Adrenal gland (tissue), 12 donors: Measurements from ENCODE around the gene IKZF3. TPM values are rescaled to one million over a fixed set of nuclear protein-coding genes. Genes with fewer than 3 reads are reported as not detected.

Source experiments
- DNase-seq, 7 donors: peaks; one replicate each; pipeline ENCODE4 v3.0.0-alpha.2; 2019 to 2020
- H3K27ac ChIP-seq, 5 donors: fragments of 200-600 bp; sonication (generic) in 4 of 5; 1 replicate in 3 of 5; 2 replicates in 2 of 5; pipeline versions ENCODE4 v1.5.1 to v1.8.0; 2016 to 2020; ENCODE audit warnings: mild to moderate bottlenecking in 1 of 5
- H3K27me3 ChIP-seq: fragments of 200-600 bp; 2 replicates; pipeline ENCODE4 v1.8.0; 2021
- H3K36me3 ChIP-seq, 2 donors: fragments of 200-600 bp; replicated peaks in 1 of 2; 1 replicate in 1 of 2; 2 replicates in 1 of 2; pipeline versions ENCODE4 v1.5.1 to v1.8.0; 2018 to 2022
- H3K4me1 ChIP-seq, 2 donors: fragments of 200-600 bp; replicated peaks in 1 of 2; 1 replicate in 1 of 2; 2 replicates in 1 of 2; pipeline versions ENCODE4 v1.5.1 to v1.8.0; 2018 to 2021
- H3K4me3 ChIP-seq, 4 donors: fragments of 200-600 bp; sonication (generic) in 3 of 4; one replicate each; pipeline ENCODE4 v1.5.1; 2016 to 2018
- H3K9me3 ChIP-seq, 3 donors: fragments of 200-600 bp; sonication (generic) in 1 of 3; replicated peaks in 1 of 3; 1 replicate in 2 of 3; 2 replicates in 1 of 3; pipeline versions ENCODE4 v1.5.1 to v1.8.0; 2016 to 2021
- CTCF ChIP-seq, 6 experiments: fragments of 450-650 bp in 4 of 6; fragments of 200-600 bp in 2 of 6; sonication (generic) in 1 of 6; IDR thresholded peaks; 1 replicate in 5 of 6; 2 replicates in 1 of 6; pipeline versions ENCODE4 v1.5.1 to v1.8.0; 2016 to 2021; ENCODE audit warnings: antibody characterized with exemption in 6 of 6, mild to moderate bottlenecking in 2 of 6, moderate library complexity in 1 of 6
- POLR2A ChIP-seq, 2 donors: fragments of 450-650 bp; IDR thresholded peaks; one replicate each; pipeline ENCODE4 v1.6.1; 2017; ENCODE audit warnings: antibody characterized with exemption in 2 of 2, mild to moderate bottlenecking in 2 of 2, moderate library complexity in 1 of 2
- WGBS, 4 donors: extraction: QIAGEN DNeasy Blood & Tissue Kit in 2 of 4; methylation state at CpG; one replicate each; pipeline versions ENCODE4 v1.1.5 to v1.1.7; 2013 to 2017; 5-methylcytosine and 5-hydroxymethylcytosine counted together
- intact Hi-C, 2 donors: fragments of 100-400 bp; cut with DNase I; formaldehyde crosslinking; loops; one replicate each; pipeline versions ENCODE4 v1.14.1 to v1.15.0; 2022 to 2023
- polyA plus RNA-seq, 3 donors: library from polyadenylated mRNA; stranded (reverse); fragments of 200-250 nt in 2 of 3; fragments of 350-450 nt in 1 of 3; fragmentation: Illumina TruSeq in 1 of 3; extraction: RNeasy Lipid Tissue Mini Kit (QIAGEN cat#74804) in 1 of 3; gene quantifications; one replicate each; pipeline ENCODE4 v1.2.3, GENCODE V29; 2013 to 2014
- total RNA-seq, 9 donors: library from RNA; depleted of rRNA in 4 of 9; stranded (reverse); fragments of >200 nt in 4 of 9; fragments of 120-200 nt in 1 of 9; fragmentation: NEBNext Ultra II Directional in 1 of 9; extraction: Animal tissue kit (Norgen Biotek cat#: 25700) in 1 of 9; gene quantifications; one replicate each; pipeline versions ENCODE4 v1.1.0 to v1.2.4, GENCODE V29; 2013 to 2023
- donor health status: healthy with polysubstance abuse.
- donor health status: Bipolar disorder and iron deficiency.
- donor health status: DM: yes; HTN: yes; CAD: no.
- donor health status: DM: no; HTN: no; CAD: no.
- donor health status: DM: no; HTN: no; CAD: no.
- donor health status: DM: yes; HTN: yes; CAD: no.

The IKZF3 gene
- total and polyA plus RNA-seq, 12 donors, result 0.06 to 3.6 (median 0.86) TPM

GRCh38 chr17:39738983-39739884, 124.9 kb downstream of the IKZF3 start:
- no peaks in the 10 kb centered on the region for H3K9me3 ChIP-seq
- no peaks in the 10 kb centered on the region for H3K36me3 ChIP-seq
- 13 to 20% (median 15%) methylated on average over 20 to 32 of the region's 32 CpGs for WGBS, 4 donors
- intact Hi-C loops, result no loop called here
- TF ChIP-seq POLR2A (IDR thresholded peaks at IDR 0.05) (no peak), CTCF (IDR thresholded peaks at IDR 0.05) (no peak)
- peaks cover 46% of the 10 kb centered on the region for H3K27me3 ChIP-seq
- peaks cover 7 to 20% of the 10 kb centered on the region in 2 donors for H3K4me1 ChIP-seq
- H3K27ac ChIP-seq, result no peak overlapping the region
- peak overlapping the region in 1 of 4 donors; percentile 11 for H3K4me3 ChIP-seq
- DNase-seq, result peak in 1 of 7 donors; percentile 16

- intact Hi-C loops, result no loop called here
- H3K36me3 ChIP-seq, result no peaks in the 10 kb centered on the region
- H3K27ac ChIP-seq, result no peak overlapping the region
- H3K4me3 ChIP-seq, result peak overlapping the region in 1 of 4 donors; percentile 11
- no peaks in the 10 kb centered on the region for H3K9me3 ChIP-seq
- H3K27me3 ChIP-seq, result peaks cover 46% of the 10 kb centered on the region
- H3K4me1 ChIP-seq, result peaks cover 7 to 20% of the 10 kb centered on the region in 2 donors
- no peak for DNase-seq
- TF ChIP-seq POLR2A (IDR thresholded peaks at IDR 0.05) (no peak), CTCF (IDR thresholded peaks at IDR 0.05) (no peak)
- WGBS, 4 donors, result 1 to 5% (median 3%) methylated on average over 8 to 13 of the region's 13 CpGs
Measured at GRCh38 chr17:39738568-39738901, 125.6 kb downstream of the IKZF3 start.

- DNase-seq, result peak in 1 of 7 donors; percentile 23
- Histone ChIP-seq H3K4me1 (peaks cover 7 to 20% of the 10 kb centered on the region in 2 donors), H3K27ac (no peak within 1 kb of the TSS), H3K27me3 (peaks cover 40% of the 10 kb centered on the region), H3K36me3 (no peaks in the 10 kb centered on the region), H3K4me3 (peak within 1 kb of the TSS in 1 of 4 donors; percentile 37), H3K9me3 (no peaks in the 10 kb centered on the region)
- WGBS, 4 donors, result 5 to 9% (median 9%) methylated on average over 17 to 34 of the region's 34 CpGs
- intact Hi-C loops, result no loop called here
- TF ChIP-seq POLR2A (IDR thresholded peaks at IDR 0.05) (no peak), CTCF (IDR thresholded peaks at IDR 0.05) (no peak)
Measured at GRCh38 chr17:39737760-39738567, 126.1 kb downstream of the IKZF3 start, which contains the start of gene GRB7. GRB7 (plus strand) TSS chr17:39737938; CDS start chr17:39742302, 4,364 bp downstream.

- H3K9me3 ChIP-seq, result no peaks in the 10 kb centered on the region
- intact Hi-C loops, result no loop called here
- no peaks in the 10 kb centered on the region for H3K36me3 ChIP-seq
- peaks cover 39% of the 10 kb centered on the region for H3K27me3 ChIP-seq
- WGBS, 4 donors, result 47 to 52% (median 49%) methylated on average over 7 to 13 of the region's 13 CpGs
- no peak for DNase-seq
- no peak overlapping the region for H3K27ac ChIP-seq
- H3K4me1 ChIP-seq, result peaks cover 7 to 20% of the 10 kb centered on the region in 2 donors
- peak overlapping the region in 1 of 4 donors; percentile 37 for H3K4me3 ChIP-seq
- TF ChIP-seq POLR2A (IDR thresholded peaks at IDR 0.05) (no peak), CTCF (IDR thresholded peaks at IDR 0.05) (no peak)
Measured at GRCh38 chr17:39737206-39737759, 126.8 kb downstream of the IKZF3 start.
